ENCODE results near the gene TRIM2. TPM values are rescaled to one million over a fixed set of nuclear protein-coding genes. Genes with fewer than 3 reads are reported as not detected.

TRIM2 gene
- total and polyA plus RNA-seq, 10 of the 15 experiments (the other 5 are each of a cell fraction or from before 2014, with no cell fraction given) = 0.06 to 0.19 (median 0.15) TPM; not detected in 3

DNA sequence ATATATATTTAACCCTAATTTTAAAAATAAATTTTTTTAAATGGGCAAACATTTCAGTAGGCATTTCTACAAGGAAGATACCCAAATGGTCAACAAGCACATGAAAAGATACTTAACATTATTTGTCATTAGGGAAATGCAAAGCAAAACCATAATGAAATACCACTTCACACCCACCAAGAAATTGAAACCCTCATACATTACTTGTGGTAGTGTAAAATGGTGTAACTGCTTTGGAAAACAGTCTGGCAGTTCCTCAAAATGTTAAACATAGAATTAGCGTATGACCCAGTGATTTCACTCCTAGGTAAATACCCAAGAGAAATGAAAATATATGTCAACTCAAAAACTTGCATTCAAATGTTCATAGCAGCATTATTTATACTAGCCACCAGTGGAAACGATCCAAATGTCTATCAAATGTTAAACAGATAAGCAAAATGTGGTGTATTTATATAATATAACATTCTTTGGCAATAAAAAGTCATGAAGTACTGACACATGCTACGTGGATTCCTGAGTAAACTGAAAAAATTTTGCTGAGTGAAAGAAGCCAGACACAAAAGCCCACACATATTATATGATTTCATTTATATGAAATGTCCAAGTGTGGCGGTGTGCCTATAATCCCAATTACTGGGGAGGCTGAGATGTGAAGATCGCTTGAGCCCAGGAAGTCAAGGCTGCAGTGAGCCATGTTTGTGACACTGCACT is 16.6 kb downstream of the TRIM2 start:
- Histone ChIP-seq H3K9me3 (replicated peaks; ENCODE audit: control insufficient read depth, insufficient read depth, low read length) (peaks cover 2% of the 10 kb centered on the region; the same call in 2 of the 3 replicates), H3K27ac (ENCODE audit: control insufficient read depth, insufficient read depth) (no peak overlapping the region), H4K20me1 (ENCODE audit: control insufficient read depth, insufficient read depth) (no peaks in the 10 kb centered on the region), H2AFZ (ENCODE audit: control insufficient read depth, low read depth, low read length) (no peak overlapping the region), H3K79me2 (ENCODE audit: control insufficient read depth, insufficient read depth, low read length) (no peaks in the 10 kb centered on the region), H3K9ac (ENCODE audit: control insufficient read depth, insufficient read depth, low read length) (no peak overlapping the region), H3K36me3 (ENCODE audit: control insufficient read depth in 2 of 2, insufficient read depth in 2 of 2, low read length in 1 of 2) (no peaks in the 10 kb centered on the region), H3K27me3 (replicated peaks in 1 of 2; ENCODE audit: control insufficient read depth in 2 of 2, insufficient read depth in 2 of 2, low read length in 1 of 2) (peaks cover 0 to 5% of the 10 kb centered on the region in 2 experiments; a peak in 2 of 4 replicates), H3K4me3 (no peak overlapping the region), H3K4me2 (ENCODE audit: control insufficient read depth, insufficient read depth) (no peak overlapping the region), H3K4me1 (ENCODE audit: control insufficient read depth, insufficient read depth, low read length) (peaks cover 11% of the 10 kb centered on the region)
- ChIA-PET SMC1A (ENCODE audit: uncharacterized antibody, unreplicated experiment) (interaction anchor here (0.7 kb wide), 1 partner anchor 718 kb away, joined by 3 read pairs; no protein-coding TSS in a partner anchor), CTCF (no interaction called here), POLR2A (no interaction called here), RAD21 (ENCODE audit: unreplicated experiment) (no interaction called here)
- in situ Hi-C loops (cut with MboI) = no loop called here
- WGBS (ENCODE audit: insufficient coverage, insufficient replicate concordance, low lambda C conversion rate, missing lambda C conversion rate) = 68% methylated on average over 5 of the region's 5 CpGs
- intact Hi-C loops (cut with micrococcal nuclease; ENCODE audit: unreplicated experiment) = loop anchor here (5.0 kb wide), 1 partner anchor 426 kb away; no protein-coding TSS in a partner anchor
- TF ChIP-seq YY1 (IDR thresholded peaks at IDR 0.05; ENCODE audit: low read depth, low read length) = no peak
- peak; percentile 44; the same call in 1 of the 2 replicates for TF ChIP-seq SPI1 (IDR thresholded peaks at IDR 0.05; ENCODE audit: borderline replicate concordance, insufficient read depth, low read depth, low read length)
- TF ChIP-seq IKZF2 (IDR thresholded peaks at IDR 0.05) = peak in 1 of 2 experiments; percentile 44; a peak in 2 of 4 replicates
- DNase-seq (ENCODE audit: low read depth, low spot score) = no peak
- FAIRE-seq = no peak
- no peak for ATAC-seq
- no TSS peak for BruUV-seq (replicated peaks)

DNA sequence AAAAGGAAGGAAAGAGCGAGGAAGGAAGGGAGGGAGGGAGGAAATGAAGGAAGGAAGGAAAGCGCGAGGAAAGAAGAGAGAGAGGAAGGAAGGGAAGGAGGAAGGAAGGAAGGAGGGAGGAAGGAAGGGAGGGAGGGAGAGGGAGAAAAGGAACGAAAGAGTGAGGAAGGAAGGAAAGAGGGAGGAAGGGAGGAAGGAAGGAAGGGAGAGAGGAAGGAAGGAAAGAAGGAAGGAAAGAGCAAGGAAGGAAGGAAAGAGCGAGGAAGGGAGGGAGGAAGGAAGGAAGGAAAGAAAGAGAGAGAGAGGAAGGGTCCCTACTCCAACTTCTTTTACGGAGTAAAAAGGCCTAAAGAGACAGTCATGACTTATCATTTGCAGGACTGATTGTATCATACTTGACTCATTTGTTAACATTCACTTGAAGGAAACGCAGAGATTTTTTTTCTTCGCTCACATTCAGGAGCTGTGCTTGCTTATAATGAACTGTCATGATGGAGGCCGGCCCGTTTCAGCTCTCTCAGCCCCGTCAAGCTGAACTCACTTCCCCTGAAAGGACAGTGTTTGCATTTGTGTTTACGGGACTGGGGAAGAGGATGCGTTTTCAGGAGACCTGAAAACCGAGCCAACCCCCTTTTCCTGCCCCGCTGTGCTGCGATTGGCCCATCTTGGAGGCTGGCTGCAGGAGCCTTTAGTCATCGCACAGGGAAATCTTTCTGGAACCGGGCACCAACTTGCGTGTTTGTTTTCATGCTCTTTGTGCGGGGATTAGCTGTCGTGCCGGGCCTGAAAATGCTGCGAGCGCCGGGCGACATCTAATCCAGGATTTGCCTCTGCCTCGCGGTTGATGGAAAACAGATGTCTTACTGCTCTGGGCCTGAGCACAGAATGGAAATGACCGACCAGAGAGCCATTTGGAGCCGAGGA is 17.8 kb downstream of the TRIM2 start:
- Histone ChIP-seq H3K9me3 (replicated peaks; ENCODE audit: control insufficient read depth, insufficient read depth, low read length) (peaks cover 2% of the 10 kb centered on the region; the same call in 2 of the 3 replicates), H3K27me3 (replicated peaks in 1 of 2; ENCODE audit: control insufficient read depth in 2 of 2, insufficient read depth in 2 of 2, low read length in 1 of 2) (peaks cover 0 to 5% of the 10 kb centered on the region in 2 experiments; a peak in 2 of 4 replicates), H3K9ac (ENCODE audit: control insufficient read depth, insufficient read depth, low read length) (peak overlapping the region; percentile 31; the same call in 1 of the 2 replicates), H2AFZ (ENCODE audit: control insufficient read depth, low read depth, low read length) (peak overlapping the region; percentile 35), H4K20me1 (ENCODE audit: control insufficient read depth, insufficient read depth) (no peaks in the 10 kb centered on the region), H3K27ac (ENCODE audit: control insufficient read depth, insufficient read depth) (no peak overlapping the region), H3K4me1 (ENCODE audit: control insufficient read depth, insufficient read depth, low read length) (peaks cover 11% of the 10 kb centered on the region), H3K36me3 (ENCODE audit: control insufficient read depth in 2 of 2, insufficient read depth in 2 of 2, low read length in 1 of 2) (no peaks in the 10 kb centered on the region), H3K4me3 (peak overlapping the region; percentile 58), H3K4me2 (ENCODE audit: control insufficient read depth, insufficient read depth) (peak overlapping the region; percentile 98), H3K79me2 (ENCODE audit: control insufficient read depth, insufficient read depth, low read length) (no peaks in the 10 kb centered on the region)
- DNase-seq (ENCODE audit: low read depth, low spot score) (no peak), ATAC-seq (peak; percentile 6; the same call in 2 of the 3 replicates), FAIRE-seq (no peak)
- CTCF ChIA-PET = no interaction called here
- POLR2A ChIA-PET = no interaction called here
- in situ Hi-C loops (cut with MboI) (no loop called here), intact Hi-C loops (cut with micrococcal nuclease; ENCODE audit: unreplicated experiment) (loop anchor here (5.0 kb wide), 1 partner anchor 425 kb away; no protein-coding TSS in a partner anchor)
- RAD21 ChIA-PET (ENCODE audit: unreplicated experiment) = interaction anchor here (0.9 kb wide), 1 partner anchor 12 kb away, joined by 3 read pairs; no protein-coding TSS in a partner anchor
- SMC1A ChIA-PET (ENCODE audit: uncharacterized antibody, unreplicated experiment) = interaction anchor here (0.7 kb wide), 1 partner anchor 717 kb away, joined by 3 read pairs; no protein-coding TSS in a partner anchor
- BruUV-seq (replicated peaks) = no TSS peak
- WGBS (ENCODE audit: insufficient coverage, insufficient replicate concordance, low lambda C conversion rate, missing lambda C conversion rate) = 8% methylated on average over 30 of the region's 30 CpGs
- TF ChIP-seq CEBPB (IDR thresholded peaks at IDR 0.05; ENCODE audit: borderline replicate concordance in 1 of 2, low read depth in 2 of 2, low read length in 2 of 2) (no peak), NFYB (IDR thresholded peaks at IDR 0.05; ENCODE audit: insufficient read depth, low read depth, low read length) (0 out of 2 replicates have a peak, but pooled peaks have one; percentile 26), ETV6 (conservative IDR thresholded peaks at IDR 0.05 in 1 of 2, IDR thresholded peaks at IDR 0.05 in 1 of 2; ENCODE audit: borderline replicate concordance in 1 of 2, low read depth in 1 of 2) (peak in 1 of 2 experiments; percentile 37; a peak in 1 of 4 replicates), SUZ12 (IDR thresholded peaks at IDR 0.05; ENCODE audit: unreplicated experiment) (no peak), STAT3 (IDR thresholded peaks at IDR 0.05; ENCODE audit: low read depth, low read length) (no peak)
- TF ChIP-seq, protein P1, sequence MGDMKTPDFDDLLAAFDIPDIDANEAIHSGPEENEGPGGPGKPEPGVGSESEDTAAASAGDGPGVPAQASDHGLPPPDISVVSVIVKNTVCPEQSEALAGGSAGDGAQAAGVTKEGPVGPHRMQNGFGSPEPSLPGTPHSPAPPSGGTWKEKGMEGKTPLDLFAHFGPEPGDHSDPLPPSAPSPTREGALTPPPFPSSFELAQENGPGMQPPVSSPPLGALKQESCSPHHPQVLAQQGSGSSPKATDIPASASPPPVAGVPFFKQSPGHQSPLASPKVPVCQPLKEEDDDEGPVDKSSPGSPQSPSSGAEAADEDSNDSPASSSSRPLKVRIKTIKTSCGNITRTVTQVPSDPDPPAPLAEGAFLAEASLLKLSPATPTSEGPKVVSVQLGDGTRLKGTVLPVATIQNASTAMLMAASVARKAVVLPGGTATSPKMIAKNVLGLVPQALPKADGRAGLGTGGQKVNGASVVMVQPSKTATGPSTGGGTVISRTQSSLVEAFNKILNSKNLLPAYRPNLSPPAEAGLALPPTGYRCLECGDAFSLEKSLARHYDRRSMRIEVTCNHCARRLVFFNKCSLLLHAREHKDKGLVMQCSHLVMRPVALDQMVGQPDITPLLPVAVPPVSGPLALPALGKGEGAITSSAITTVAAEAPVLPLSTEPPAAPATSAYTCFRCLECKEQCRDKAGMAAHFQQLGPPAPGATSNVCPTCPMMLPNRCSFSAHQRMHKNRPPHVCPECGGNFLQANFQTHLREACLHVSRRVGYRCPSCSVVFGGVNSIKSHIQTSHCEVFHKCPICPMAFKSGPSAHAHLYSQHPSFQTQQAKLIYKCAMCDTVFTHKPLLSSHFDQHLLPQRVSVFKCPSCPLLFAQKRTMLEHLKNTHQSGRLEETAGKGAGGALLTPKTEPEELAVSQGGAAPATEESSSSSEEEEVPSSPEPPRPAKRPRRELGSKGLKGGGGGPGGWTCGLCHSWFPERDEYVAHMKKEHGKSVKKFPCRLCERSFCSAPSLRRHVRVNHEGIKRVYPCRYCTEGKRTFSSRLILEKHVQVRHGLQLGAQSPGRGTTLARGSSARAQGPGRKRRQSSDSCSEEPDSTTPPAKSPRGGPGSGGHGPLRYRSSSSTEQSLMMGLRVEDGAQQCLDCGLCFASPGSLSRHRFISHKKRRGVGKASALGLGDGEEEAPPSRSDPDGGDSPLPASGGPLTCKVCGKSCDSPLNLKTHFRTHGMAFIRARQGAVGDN (IDR thresholded peaks at IDR 0.05) = no peak
